Brain microvascular endothelial cell (primary cell): ENCODE results near the gene VMAC.
"Not testable (repeated sequence)": the region's sequence is repeated elsewhere in the genome, so short reads cannot be mapped to it uniquely, and the experiment has no call there.

Experiments used
- DNase-seq: peaks from one replicate; pipeline ENCODE4 v3.0.0-alpha.2; 2020
- H3K27ac ChIP-seq: fragments of 250-450 bp; sonication (Bioruptor Pico); 2 replicates; pipeline ENCODE4 v1.5.1; 2020; ENCODE audit warnings: mild to moderate bottlenecking, moderate library complexity
- H3K27me3 ChIP-seq: fragments of 250-450 bp; sonication (Bioruptor Pico); replicated peaks from 2 replicates; pipeline ENCODE4 v1.5.1; 2020; ENCODE audit warnings: mild to moderate bottlenecking
- H3K36me3 ChIP-seq: fragments of 250-450 bp; sonication (Bioruptor Pico); replicated peaks from 2 replicates; pipeline ENCODE4 v1.5.1; 2020; ENCODE audit warnings: mild to moderate bottlenecking
- H3K4me3 ChIP-seq: 2 replicates; pipeline ENCODE4 v1.5.1; 2011; ENCODE audit warnings: low read depth, mild to moderate bottlenecking, control low read depth, low read length, moderate library complexity
- CTCF ChIP-seq: IDR thresholded peaks from 2 replicates; pipeline ENCODE4 v1.5.1; 2011; ENCODE audit warnings: low read depth, mild to moderate bottlenecking, moderate library complexity, low read length, control low read depth, inconsistent platforms; ENCODE audit errors: missing control alignments
- in situ Hi-C: cut with HindIII; loops from 2 replicates; pipeline ENCODE4 v1.10.0; 2017; ENCODE audit warnings: low sequenced_read_pairs, low pct_ligation_motif_present

Gene VMAC

GRCh38 chr19:5877427-5877826, 27.2 kb upstream of the VMAC start:
- in situ Hi-C loops, result no loop called here
- no peaks in the 10 kb centered on the region for H3K27me3 ChIP-seq
- no peak overlapping the region for H3K4me3 ChIP-seq
- no peak overlapping the region for H3K27ac ChIP-seq
- no peaks in the 10 kb centered on the region for H3K36me3 ChIP-seq
- DNase-seq, result no peak
- TF ChIP-seq CTCF, result no peak

DNA sequence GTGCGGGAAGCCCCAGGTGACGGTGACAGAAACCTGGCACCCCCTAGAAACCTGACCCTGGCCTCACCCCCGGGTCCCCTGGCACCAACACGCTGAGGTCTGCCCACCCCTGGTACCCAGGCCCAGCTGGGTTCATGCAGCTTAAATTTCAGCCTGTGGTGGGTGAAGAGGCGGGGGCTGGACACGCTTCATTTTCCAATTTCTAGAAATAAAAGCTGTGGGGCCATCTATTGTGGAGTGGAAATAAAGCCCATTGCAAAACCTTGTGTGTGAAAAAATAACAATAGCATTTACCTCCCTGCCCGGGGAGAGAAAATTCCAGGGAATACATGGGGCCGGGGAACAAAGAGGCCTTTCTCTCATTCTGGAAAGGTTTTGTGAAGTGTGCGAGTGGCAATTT, 26.8 kb upstream of the VMAC start:
- Histone ChIP-seq H3K27me3 (no peaks in the 10 kb centered on the region), H3K27ac (no peak overlapping the region), H3K36me3 (no peaks in the 10 kb centered on the region), H3K4me3 (no peak overlapping the region)
- in situ Hi-C loops, result no loop called here
- no peak for DNase-seq
- TF ChIP-seq CTCF, result no peak

- Histone ChIP-seq H3K27me3 (no peaks in the 10 kb centered on the region), H3K4me3 (no peak overlapping the region), H3K36me3 (no peaks in the 10 kb centered on the region), H3K27ac (no peak overlapping the region)
- no peak for DNase-seq
- in situ Hi-C loops, result no loop called here
- TF ChIP-seq CTCF, result no peak
Measured at GRCh38 chr19:5880196-5880595, 24.5 kb upstream of the VMAC start.

GRCh38 chr19:5880604-5881078, 24.0 kb upstream of the VMAC start:
- Histone ChIP-seq H3K27me3 (no peaks in the 10 kb centered on the region), H3K27ac (no peak overlapping the region), H3K4me3 (no peak overlapping the region), H3K36me3 (no peaks in the 10 kb centered on the region)
- in situ Hi-C loops, result no loop called here
- no peak for TF ChIP-seq CTCF
- DNase-seq, result peak; percentile 56

DNA sequence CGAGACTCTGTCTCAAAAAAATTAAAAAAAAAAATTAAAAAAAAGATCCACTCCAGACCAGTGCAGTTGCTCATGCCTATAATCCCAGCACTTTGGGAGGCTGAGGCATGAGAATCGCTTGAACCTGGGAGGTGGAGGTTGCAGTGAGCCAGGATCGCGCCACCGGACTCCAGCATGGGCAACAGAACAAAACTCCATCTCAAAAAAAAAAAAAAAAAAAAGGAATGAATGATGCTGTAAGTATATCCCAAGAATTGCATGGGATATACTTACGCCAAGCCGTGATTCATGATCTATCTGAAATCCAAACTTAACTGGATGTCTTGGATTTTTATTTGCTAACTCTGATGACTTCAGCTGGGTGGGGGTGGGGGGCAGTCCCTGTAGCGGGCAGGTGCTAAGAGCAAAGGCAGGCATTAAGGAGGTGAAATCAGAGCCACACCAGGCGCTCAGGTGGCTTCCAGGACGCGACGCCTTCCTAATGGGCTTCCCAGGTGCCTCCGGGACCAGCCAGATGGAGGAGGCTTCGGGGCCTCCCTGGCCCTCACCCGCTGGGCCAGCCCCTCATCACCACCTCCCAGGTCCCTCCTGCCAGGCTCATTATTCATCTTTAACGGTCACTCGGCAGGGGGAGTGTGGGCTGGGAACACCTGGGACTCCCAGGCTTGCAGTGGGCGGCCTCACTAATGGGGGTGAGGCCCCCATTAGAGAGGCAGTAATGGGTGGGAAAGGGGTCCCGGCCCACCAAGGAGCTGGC, 23.0 kb upstream of the VMAC start:
- H3K27ac ChIP-seq, result no peak overlapping the region
- H3K4me3 ChIP-seq, result no peak overlapping the region
- no peak for TF ChIP-seq CTCF
- no peak for DNase-seq
- H3K27me3 ChIP-seq, result no peaks in the 10 kb centered on the region
- no peaks in the 10 kb centered on the region for H3K36me3 ChIP-seq
- in situ Hi-C loops, result no loop called here

DNA sequence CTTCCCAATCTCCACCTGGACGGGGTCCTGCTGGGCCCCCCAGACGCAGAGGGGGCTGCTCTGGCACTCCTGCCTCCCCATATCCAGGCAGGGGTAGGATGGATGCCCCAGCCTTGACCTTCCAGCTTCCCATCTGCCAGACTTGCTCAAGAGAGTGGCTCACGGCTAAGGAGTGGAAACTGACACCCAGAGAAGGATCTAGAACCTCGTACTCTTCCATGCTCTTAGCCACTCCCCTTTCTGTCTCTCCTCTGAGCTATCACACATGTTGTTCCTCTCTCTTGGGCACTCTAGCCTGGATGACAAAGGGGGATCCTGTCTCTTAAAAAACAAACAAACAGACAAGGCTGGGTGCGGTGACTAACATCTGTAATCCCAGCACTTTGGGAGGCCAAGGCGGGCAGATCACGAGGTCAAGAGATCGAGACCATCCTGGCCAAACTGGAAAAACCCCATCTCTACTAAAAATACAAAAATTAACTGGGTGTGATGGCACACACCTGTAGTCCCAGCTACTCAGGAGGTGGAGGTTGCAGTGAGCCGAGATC, 22.2 kb upstream of the VMAC start:
- H3K36me3 ChIP-seq, result no peaks in the 10 kb centered on the region
- no peak for DNase-seq
- H3K27ac ChIP-seq, result no peak overlapping the region
- no peak overlapping the region for H3K4me3 ChIP-seq
- TF ChIP-seq CTCF, result no peak
- H3K27me3 ChIP-seq, result no peaks in the 10 kb centered on the region
- in situ Hi-C loops, result no loop called here

- H3K27ac ChIP-seq, in situ Hi-C loops, H3K27me3 ChIP-seq, H3K36me3 ChIP-seq, DNase-seq, H3K4me3 ChIP-seq: not testable (repeated sequence)
Measured at GRCh38 chr19:5883157-5883873, 21.4 kb upstream of the VMAC start.

GRCh38 chr19:5884065-5884811, 20.4 kb upstream of the VMAC start:
- H3K36me3 ChIP-seq, in situ Hi-C loops, H3K27me3 ChIP-seq, H3K27ac ChIP-seq, DNase-seq, H3K4me3 ChIP-seq: not testable (repeated sequence)
